Common myeloid progenitor, CD34-positive (primary cell): Measurements from ENCODE around the gene SYTL1.
A peak's percentile ranks its signal among the peaks of the same experiment; 100 is the strongest.

Experiments
- CTCF ChIA-PET: fragments of 350-600 bp; sonication (Branson Sonifier 250); formaldehyde crosslinking; loops from one replicate; lab custom pipeline; 2021; ENCODE audit warnings: antibody characterized with exemption; lab: Charles Lee
- POLR2A ChIA-PET: fragments of 350-600 bp; sonication (Branson Sonifier 250); formaldehyde crosslinking; loops from one replicate; lab custom pipeline; 2021; ENCODE audit warnings: antibody characterized with exemption; lab: Charles Lee
- DNase-seq, 3 donors: peaks; one replicate each; pipeline versions ENCODE4 v3.0.0 to v3.0.0-alpha.2; 2013
- H3K27ac ChIP-seq, 2 experiments: 1 replicate in 1 of 2; 2 replicates in 1 of 2; pipeline ENCODE4 v1.7.0; 2013; ENCODE audit warnings: inconsistent platforms in 2 of 2, low read length in 2 of 2, mild to moderate bottlenecking in 2 of 2, low read depth in 1 of 2, moderate library complexity in 1 of 2; ENCODE audit not compliant: severe bottlenecking in 2 of 2, insufficient read depth in 1 of 2, poor library complexity in 1 of 2
- H3K27me3 ChIP-seq, 5 experiments: replicated peaks in 2 of 5; 1 replicate in 3 of 5; 2 replicates in 2 of 5; pipeline versions ENCODE4 v1.6.1 to v1.7.0; 2013; ENCODE audit warnings: low read length in 4 of 5, mild to moderate bottlenecking in 2 of 5, moderate library complexity in 2 of 5, inconsistent platforms in 1 of 5; ENCODE audit not compliant: insufficient read depth in 5 of 5, control insufficient read depth in 4 of 5
- H3K36me3 ChIP-seq, 4 experiments: 1 replicate in 2 of 4; 2 replicates in 2 of 4; pipeline versions ENCODE4 v1.6.1 to v1.7.0; 2013; ENCODE audit warnings: low read length in 3 of 4, control low read depth in 1 of 4, mild to moderate bottlenecking in 1 of 4; ENCODE audit not compliant: control insufficient read depth in 4 of 4, insufficient read depth in 4 of 4
- H3K4me1 ChIP-seq, 4 experiments: 1 replicate in 3 of 4; 2 replicates in 1 of 4; pipeline versions ENCODE4 v1.6.1 to v1.7.1; 2013; ENCODE audit warnings: low read length in 3 of 4, mild to moderate bottlenecking in 3 of 4, control low read depth in 1 of 4, inconsistent platforms in 1 of 4, moderate library complexity in 1 of 4; ENCODE audit not compliant: control insufficient read depth in 4 of 4, insufficient read depth in 4 of 4; ENCODE audit errors: control extremely low read depth in 1 of 4
- H3K4me3 ChIP-seq, 7 experiments: 1 replicate in 4 of 7; 2 replicates in 3 of 7; pipeline versions ENCODE4 v1.5.1 to v1.7.0; 2013; ENCODE audit warnings: mild to moderate bottlenecking in 7 of 7, low read length in 6 of 7, moderate library complexity in 6 of 7, inconsistent platforms in 2 of 7, low read depth in 2 of 7, control low read depth in 1 of 7; ENCODE audit not compliant: insufficient read depth in 4 of 7, control insufficient read depth in 1 of 7; ENCODE audit errors: extremely low read depth in 1 of 7
- H3K9me3 ChIP-seq, 5 experiments: 1 replicate in 4 of 5; 2 replicates in 1 of 5; pipeline versions ENCODE4 v1.6.1 to v1.7.1; 2013; ENCODE audit warnings: low read length in 4 of 5, mild to moderate bottlenecking in 2 of 5, inconsistent platforms in 1 of 5, low read depth in 1 of 5, moderate library complexity in 1 of 5; ENCODE audit not compliant: control insufficient read depth in 4 of 5, insufficient read depth in 2 of 5; ENCODE audit errors: control extremely low read depth in 1 of 5
- WGBS: methylation state at CpG from one replicate; pipeline ENCODE4 v1.1.5; 2013; ENCODE audit not compliant: insufficient coverage; 5-methylcytosine and 5-hydroxymethylcytosine counted together

Gene SYTL1

DNA sequence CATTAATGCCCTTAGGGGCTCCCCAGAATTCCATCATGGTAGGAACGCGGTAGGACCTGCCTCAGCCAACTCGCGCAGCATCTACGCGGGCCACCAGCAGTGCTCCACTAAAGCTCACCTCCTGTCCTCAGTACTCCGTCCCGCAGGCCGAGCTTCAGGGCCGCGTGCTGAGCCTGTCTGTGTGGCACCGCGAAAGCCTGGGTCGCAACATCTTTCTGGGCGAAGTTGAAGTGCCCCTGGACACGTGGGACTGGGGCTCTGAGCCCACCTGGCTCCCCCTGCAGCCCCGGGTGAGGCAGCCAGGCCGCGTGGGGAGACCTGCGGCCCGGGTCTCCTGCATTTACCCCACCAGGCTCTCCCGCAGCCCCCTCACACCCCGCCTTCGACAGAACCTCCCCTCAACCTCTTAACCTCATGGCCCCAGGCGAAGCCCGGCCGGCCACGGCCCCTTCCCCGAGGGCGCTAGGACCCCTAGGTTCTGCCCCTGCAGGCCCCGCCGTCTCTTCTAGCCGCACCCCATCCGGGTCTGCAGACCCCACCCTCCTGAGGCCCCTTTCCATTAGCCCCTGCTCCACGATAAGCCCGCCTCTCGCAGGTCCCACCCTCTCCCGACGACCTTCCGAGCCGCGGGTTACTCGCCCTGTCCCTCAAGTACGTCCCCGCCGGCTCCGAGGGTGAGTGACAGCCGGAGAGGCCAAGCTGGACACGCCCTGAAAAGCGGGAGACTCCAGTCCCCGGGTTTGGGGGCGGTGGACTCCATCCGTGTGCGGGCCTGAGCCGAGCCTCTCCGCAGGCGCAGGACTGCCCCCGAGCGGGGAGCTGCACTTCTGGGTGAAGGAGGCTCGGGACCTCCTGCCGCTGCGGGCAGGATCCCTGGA lies 9.1 kb downstream of the SYTL1 start:
- Histone ChIP-seq H3K4me3 (no peak overlapping the region), H3K9me3 (no peaks in the 10 kb centered on the region), H3K4me1 (peaks cover 0 to 11% (median 3%) of the 10 kb centered on the region in 4 experiments), H3K27ac (no peak overlapping the region), H3K27me3 (no peaks in the 10 kb centered on the region), H3K36me3 (peaks cover 0 to 57% (median 24%) of the 10 kb centered on the region in 4 experiments)
- ChIA-PET CTCF (interaction anchor here (0.8 to 10.3 kb wide), 3 partner anchors 7 to 37 kb away, joined by 5 to 102 read pairs (median 7); partner anchors contain the start of gene SYTL1), POLR2A (no interaction called here)
- DNase-seq = no peak
- WGBS = 94% methylated on average over 44 of the region's 62 CpGs

DNA sequence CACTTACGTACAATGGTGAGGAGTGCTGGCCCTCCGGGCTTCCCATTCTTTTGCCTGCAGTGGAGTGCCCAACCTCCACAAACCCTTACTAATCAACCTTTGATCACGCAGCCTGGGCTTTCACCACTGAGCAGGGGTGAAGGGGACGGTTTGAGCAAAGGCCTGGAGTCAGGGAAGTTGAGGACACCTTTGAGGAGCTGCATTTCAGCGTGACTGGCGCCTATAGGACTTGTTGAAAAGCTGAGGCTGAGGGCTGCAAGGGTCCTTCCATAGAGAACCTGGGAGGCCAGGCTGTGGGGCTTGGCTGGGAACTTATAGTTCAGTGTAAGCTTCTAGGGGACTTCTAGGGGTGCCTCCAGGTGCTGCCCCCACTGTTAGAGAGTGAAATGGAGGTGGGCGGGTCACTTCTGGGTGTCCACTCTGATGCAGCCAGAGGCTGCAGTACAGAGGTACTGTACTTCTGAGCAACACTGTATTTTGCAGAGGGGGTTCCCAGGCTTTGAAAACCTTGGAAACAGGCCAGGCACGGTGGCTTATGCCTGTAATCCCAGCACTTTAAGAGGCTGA lies 9.8 kb downstream of the SYTL1 start:
- 88% methylated on average over 3 of the region's 8 CpGs for WGBS

DNA sequence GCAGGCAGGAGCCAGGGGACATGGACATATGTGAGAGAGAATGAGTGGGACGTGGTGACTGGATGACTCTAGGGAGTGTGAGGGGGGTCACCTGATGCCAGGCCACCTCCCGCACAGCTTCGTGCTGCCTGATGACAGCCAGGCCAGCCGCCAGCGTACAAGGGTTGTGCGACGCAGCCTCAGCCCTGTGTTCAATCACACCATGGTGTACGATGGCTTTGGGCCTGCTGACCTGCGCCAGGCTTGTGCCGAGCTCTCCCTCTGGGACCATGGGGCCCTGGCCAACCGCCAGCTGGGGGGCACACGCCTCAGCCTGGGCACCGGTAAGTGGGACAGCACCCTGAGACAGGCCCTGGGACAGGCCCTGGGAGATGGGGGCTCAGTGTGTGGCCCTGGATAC lies 11.3 kb downstream of the SYTL1 start:
- H3K27ac ChIP-seq = no peak overlapping the region
- no peak overlapping the region for H3K4me3 ChIP-seq
- DNase-seq = no peak
- no peaks in the 10 kb centered on the region for H3K27me3 ChIP-seq
- H3K4me1 ChIP-seq = peaks cover 0 to 27% (median 16%) of the 10 kb centered on the region in 4 experiments
- no peaks in the 10 kb centered on the region for H3K9me3 ChIP-seq
- ChIA-PET CTCF (interaction anchor here (0.8 to 10.3 kb wide), 5 partner anchors 9 to 41 kb away, joined by 3 to 102 read pairs (median 4); partner anchors contain the start of genes FCN3 and SYTL1), POLR2A (no interaction called here)
- 96% methylated on average over 13 of the region's 13 CpGs for whole genome bisulfite sequencing
- H3K36me3 ChIP-seq = peaks cover 0 to 50% (median 16%) of the 10 kb centered on the region in 4 experiments

More for the DNA sequence above, 9.8 kb downstream of the SYTL1 start:
- POLR2A ChIA-PET = no interaction called here
- Histone ChIP-seq H3K36me3 (peaks cover 0 to 57% (median 21%) of the 10 kb centered on the region in 4 experiments), H3K9me3 (no peaks in the 10 kb centered on the region), H3K27ac (no peak overlapping the region), H3K27me3 (no peaks in the 10 kb centered on the region), H3K4me3 (no peak overlapping the region), H3K4me1 (peaks cover 0 to 13% (median 5%) of the 10 kb centered on the region in 4 experiments)
- CTCF ChIA-PET = interaction anchor here (0.8 to 10.3 kb wide), 4 partner anchors 7 to 36 kb away, joined by 3 to 102 read pairs (median 6); partner anchors contain the start of gene SYTL1
- no peak for DNase-seq

DNA sequence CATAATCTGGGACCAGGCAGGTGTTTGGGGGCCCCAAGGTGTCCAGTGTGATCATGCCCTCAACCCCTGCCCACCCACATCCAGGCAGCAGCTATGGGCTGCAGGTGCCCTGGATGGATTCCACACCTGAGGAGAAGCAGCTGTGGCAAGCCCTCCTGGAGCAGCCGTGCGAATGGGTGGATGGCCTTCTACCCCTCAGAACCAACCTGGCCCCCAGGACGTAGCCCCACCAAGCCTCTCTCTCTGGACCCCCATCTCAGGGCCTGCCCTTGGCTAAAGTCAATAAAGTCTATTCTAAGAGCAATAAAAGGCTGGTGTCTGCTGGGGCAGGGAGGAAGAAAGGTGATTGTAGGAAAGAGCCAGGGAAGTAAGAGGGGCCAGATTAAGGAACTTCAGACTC lies 11.8 kb downstream of the SYTL1 start:
- Histone ChIP-seq H3K27me3 (no peaks in the 10 kb centered on the region), H3K4me3 (no peak overlapping the region), H3K27ac (no peak overlapping the region), H3K4me1 (peaks cover 0 to 26% (median 16%) of the 10 kb centered on the region in 4 experiments), H3K36me3 (peaks cover 0 to 50% (median 16%) of the 10 kb centered on the region in 4 experiments), H3K9me3 (no peaks in the 10 kb centered on the region)
- ChIA-PET POLR2A (no interaction called here), CTCF (interaction anchor here (0.8 to 10.3 kb wide), 7 partner anchors 9 to 57 kb away, joined by 3 to 102 read pairs (median 4); partner anchors contain the start of gene SYTL1)
- WGBS = no CpG with 5 or more reads among the region's 3 CpGs
- DNase-seq = no peak

DNA sequence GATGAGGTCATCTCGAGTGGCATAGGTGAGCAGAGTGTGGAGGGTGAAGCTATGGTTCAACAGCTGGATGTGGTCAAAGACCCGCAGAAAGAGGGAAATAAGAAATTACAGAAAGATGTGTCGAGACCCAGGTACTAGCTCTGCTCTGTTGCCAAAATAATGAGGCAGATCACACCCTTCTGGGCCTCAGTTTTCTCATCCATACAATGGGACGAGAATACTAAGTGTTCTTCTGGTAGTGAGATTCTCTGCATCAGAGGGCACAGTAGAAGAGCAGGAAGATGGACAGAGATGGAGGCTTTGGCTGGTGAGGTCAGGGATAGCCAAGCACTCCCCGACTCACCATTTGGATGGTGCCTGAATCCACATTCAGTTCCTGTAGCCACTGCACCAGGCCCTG lies 13.9 kb downstream of the SYTL1 start:
- Histone ChIP-seq H3K9me3 (no peaks in the 10 kb centered on the region), H3K27ac (no peak overlapping the region), H3K4me1 (peaks cover 0 to 30% (median 18%) of the 10 kb centered on the region in 4 experiments), H3K27me3 (no peaks in the 10 kb centered on the region), H3K36me3 (peaks cover 0 to 36% (median 11%) of the 10 kb centered on the region in 4 experiments), H3K4me3 (no peak overlapping the region)
- no peak for DNase-seq
- CTCF ChIA-PET = interaction anchor here (0.8 to 10.3 kb wide), 11 partner anchors 12 to 56 kb away, joined by 3 to 102 read pairs (median 4); partner anchors contain the start of genes GPR3, MAP3K6 and SYTL1
- 96% methylated on average over 4 of the region's 5 CpGs for WGBS
- POLR2A ChIA-PET = interaction anchor here (1.4 kb wide), 1 partner anchor 10 kb away, joined by 5 read pairs; no protein-coding TSS in a partner anchor

DNA sequence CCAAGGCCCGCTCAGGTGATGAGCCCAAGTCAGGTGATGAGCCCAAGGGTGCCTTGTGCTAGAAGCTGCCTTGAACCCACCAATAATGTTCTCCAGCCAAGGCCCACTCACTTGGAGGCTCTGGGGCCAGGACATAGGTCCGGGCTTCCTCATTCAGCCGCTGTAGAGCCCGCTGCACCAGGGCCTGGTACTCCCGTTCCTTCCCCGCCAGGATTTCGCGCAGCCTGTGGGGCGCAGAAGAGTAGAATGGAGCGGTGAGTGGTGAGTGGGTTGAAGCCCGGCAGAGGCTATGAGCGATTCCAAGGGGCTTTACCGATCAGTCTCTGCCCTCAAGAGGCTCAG lies 14.4 kb downstream of the SYTL1 start:
- Histone ChIP-seq H3K27ac (no peak overlapping the region), H3K9me3 (no peaks in the 10 kb centered on the region), H3K27me3 (no peaks in the 10 kb centered on the region), H3K4me1 (peaks cover 0 to 33% (median 19%) of the 10 kb centered on the region in 4 experiments), H3K4me3 (peak overlapping the region in 1 of 7 experiments; percentile 73), H3K36me3 (peaks cover 0 to 30% (median 8%) of the 10 kb centered on the region in 4 experiments)
- CTCF ChIA-PET = interaction anchor here (0.8 to 10.3 kb wide), 11 partner anchors 12 to 57 kb away, joined by 3 to 102 read pairs (median 6); partner anchors contain the start of genes GPR3, MAP3K6 and SYTL1
- POLR2A ChIA-PET = interaction anchor here (0.6 to 1.4 kb wide), 2 partner anchors 9 to 40 kb away, joined by 3 to 5 read pairs; no protein-coding TSS in a partner anchor
- 96% methylated on average over 13 of the region's 13 CpGs for WGBS
- peak in 2 of 3 donors; percentile 38 to 61 for DNase-seq
